GM19438 (cell line): ENCODE data around the gene NOS1AP.

Source experiments
- ATAC-seq: cut with Tn5 transposase; IDR thresholded peaks from one replicate; pipeline ENCODE4 v1.9.1; 2021; ENCODE audit warnings: low read depth; ENCODE audit not compliant: unreplicated experiment

The NOS1AP gene

GRCh38 chr1:162283657-162284056 is 214.2 kb downstream of the NOS1AP start:
- ATAC-seq: no peak

- ATAC-seq: no peak
Observed at GRCh38 chr1:162284206-162284955, 214.9 kb downstream of the NOS1AP start.

- no peak for ATAC-seq
Observed at GRCh38 chr1:162285149-162285561, 215.7 kb downstream of the NOS1AP start.

- no peak for ATAC-seq
Observed at GRCh38 chr1:162291000-162291399, 221.5 kb downstream of the NOS1AP start.

- ATAC-seq: no peak
Observed at GRCh38 chr1:162292422-162292849, 222.9 kb downstream of the NOS1AP start.

- no peak for ATAC-seq
Observed at GRCh38 chr1:162293073-162293692, 223.7 kb downstream of the NOS1AP start.

- no peak for ATAC-seq
Observed at GRCh38 chr1:162294015-162294414, 224.5 kb downstream of the NOS1AP start.

DNA sequence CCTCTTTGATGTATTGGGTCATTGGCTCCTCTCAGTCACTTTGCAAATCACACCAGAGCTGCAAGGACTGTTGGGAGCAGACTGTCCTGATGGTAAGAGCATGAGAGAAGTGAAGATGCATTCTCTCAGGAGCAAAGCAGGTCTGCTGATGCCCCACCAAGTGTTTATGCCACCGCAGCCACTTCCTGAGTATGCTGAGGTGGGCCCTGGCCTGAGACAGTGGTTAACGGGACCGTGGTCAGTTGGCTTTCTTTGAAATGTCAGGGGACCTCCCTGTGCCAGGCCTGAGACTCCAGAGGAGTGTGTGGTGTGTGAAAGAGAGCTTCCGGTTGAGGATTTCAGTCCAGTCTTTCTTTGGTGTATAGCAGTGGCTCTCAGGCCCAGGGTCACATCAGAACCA is 227.7 kb downstream of the NOS1AP start:
- no peak for ATAC-seq

GRCh38 chr1:162298266-162298665 is 228.8 kb downstream of the NOS1AP start:
- ATAC-seq: no peak

GRCh38 chr1:162299018-162299417 is 229.5 kb downstream of the NOS1AP start:
- ATAC-seq: no peak

DNA sequence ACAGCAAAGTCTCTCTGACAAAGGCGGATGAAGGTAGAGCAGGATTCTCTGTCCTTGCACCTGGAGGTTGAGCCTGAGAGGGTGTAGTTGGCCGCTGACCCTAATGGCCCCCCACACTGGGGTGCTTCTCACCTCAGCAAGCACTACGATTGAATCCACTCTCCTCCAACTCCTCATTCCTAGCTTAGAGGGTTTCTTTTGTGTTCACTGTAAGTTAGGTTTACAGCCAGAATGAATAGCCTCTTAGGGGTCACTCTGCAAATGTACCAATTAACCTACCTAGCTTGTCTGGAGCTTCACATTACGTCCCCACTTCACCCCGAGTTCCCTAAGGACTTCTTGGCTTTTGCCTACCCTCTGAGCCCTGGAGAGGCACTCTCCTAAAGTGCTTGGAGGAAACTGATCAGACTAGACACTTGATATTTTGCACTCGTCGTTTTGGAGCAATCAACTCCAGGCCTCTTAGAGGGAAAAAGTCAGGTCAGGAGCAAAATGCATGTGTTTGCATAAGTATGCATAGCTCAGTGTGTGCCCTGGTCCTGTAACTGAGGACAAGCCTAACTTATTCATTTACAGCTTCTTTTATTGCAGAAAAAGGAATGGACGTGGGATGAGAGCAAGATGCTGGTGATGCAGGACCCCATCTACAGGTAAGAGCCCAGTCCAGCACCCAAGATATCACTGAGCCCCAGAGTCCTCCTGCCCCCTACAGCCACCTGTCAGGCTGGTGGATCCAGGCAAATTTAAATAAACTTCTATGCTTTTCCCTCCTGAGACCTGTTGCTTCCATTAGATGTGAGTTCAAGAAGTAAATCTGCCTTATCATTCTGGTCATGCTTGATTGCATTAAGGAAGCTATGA is 230.8 kb downstream of the NOS1AP start:
- ATAC-seq: no peak

- no peak for ATAC-seq
Observed at GRCh38 chr1:162301696-162302095, 232.2 kb downstream of the NOS1AP start.

DNA sequence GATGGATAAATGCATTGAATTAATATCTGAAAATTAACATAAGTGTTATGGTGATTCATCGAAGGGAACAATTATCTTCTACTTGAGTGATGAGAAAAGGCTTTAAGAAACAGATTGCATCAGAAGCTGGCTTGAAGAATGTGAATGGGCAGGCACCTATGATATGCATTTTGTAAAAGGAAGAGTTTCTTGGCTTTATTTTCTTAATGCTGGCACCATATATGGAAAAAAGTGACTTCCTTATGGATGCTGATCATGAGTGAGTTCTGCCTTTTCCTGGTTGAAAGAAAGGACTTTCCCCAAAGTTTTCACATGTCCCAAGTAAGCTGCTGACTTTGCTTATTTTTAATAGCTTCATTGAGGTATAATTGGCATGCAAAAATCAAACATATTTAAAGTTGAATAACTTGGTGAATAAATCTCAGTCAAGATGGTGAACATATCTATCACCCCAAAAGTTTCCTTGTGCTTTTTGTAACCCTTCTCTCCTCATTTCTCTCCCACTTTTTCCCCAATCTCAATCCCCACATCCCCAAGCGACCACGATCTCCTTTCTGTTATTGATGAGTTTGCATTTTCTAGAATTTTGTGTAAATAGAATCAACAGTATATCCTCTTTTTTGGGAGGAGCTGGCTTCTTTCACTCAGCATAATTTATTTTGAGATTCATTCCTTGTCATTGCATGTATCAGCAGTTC is 233.0 kb downstream of the NOS1AP start:
- ATAC-seq: no peak

- no peak for ATAC-seq
Observed at GRCh38 chr1:162303004-162303344, 233.5 kb downstream of the NOS1AP start.

- no peak for ATAC-seq
Observed at GRCh38 chr1:162304736-162305135, 235.2 kb downstream of the NOS1AP start.

GRCh38 chr1:162305969-162306368 is 236.5 kb downstream of the NOS1AP start:
- ATAC-seq: peak; percentile 91

DNA sequence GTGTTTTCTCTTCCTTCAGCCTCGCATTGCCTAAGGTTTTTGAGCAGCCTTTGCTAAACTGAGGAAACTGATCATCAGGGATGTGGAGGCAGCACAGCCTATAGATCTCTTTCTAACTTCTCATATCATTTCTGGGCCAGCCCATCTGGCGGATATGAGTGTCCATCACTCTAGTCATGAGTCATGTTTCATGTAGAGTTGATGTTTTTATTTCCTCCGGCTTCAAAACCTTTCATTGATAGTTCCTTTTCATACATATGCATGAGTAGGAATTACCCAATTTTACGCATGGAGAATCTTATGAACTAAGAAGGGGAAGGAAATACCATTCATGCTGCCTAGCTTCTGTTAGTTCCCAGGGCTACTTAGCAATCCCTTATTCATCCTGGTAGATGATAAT is 240.8 kb downstream of the NOS1AP start:
- no peak for ATAC-seq

GRCh38 chr1:162314206-162314605 is 244.7 kb downstream of the NOS1AP start:
- no peak for ATAC-seq

GRCh38 chr1:162315673-162316072 is 246.2 kb downstream of the NOS1AP start:
- no peak for ATAC-seq

DNA sequence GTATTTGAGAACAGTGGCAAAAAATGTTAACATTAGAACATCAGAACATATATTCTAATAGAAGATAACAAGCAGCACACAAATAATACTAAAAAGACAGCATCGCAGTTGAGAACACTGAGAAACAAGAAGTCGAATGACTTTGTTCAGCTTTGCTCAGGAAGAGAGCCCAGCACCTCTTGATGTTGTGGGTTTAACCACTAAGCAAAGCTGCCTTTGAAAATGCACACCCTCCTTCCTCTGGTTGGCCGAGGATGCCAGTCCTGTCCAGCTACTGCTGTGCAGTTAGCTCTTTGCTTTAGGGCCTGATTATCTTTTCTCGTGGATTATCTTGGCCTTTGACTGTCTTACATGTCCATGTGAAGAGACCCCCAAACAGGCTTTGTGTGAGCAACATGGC is 246.7 kb downstream of the NOS1AP start:
- no peak for ATAC-seq

DNA sequence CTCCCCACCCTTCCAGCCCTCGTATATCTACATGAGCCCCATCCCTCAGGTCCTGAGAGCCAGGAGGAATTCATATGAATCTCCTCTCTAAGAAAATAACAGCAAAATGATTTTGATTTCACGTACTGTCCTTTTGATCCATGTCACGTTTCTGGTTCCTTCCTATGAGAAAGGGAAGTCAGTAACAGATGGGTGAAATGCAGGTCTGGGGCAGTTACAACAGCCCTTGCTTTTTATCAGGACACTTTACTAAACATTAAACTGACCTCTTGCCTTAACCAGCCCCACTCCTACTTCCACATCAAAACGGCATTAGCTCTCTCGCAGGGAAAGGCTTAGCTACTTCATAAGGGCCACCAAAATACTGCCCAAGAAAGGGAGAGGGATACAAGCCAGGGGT is 248.1 kb downstream of the NOS1AP start:
- no peak for ATAC-seq
